Renal cortex interstitium (tissue), 11 donors: ENCODE measurements around the gene BNIP3. TPM values are rescaled to one million over a fixed set of nuclear protein-coding genes. Genes with fewer than 3 reads are reported as not detected.
A peak's percentile ranks its signal among the peaks of the same experiment; 100 is the strongest.
"Not testable (repeated sequence)": the region's sequence is repeated elsewhere in the genome, so short reads cannot be mapped to it uniquely, and the experiment has no call there.

ENCODE experiments used
- DNase-seq, 11 donors: peaks; one replicate each; pipeline ENCODE4 v3.0.0-alpha.2; 2013; ENCODE audit warnings: low read depth in 9 of 11, low spot score in 4 of 11; ENCODE audit errors: extremely low read depth in 1 of 11
- polyA plus RNA-seq, 3 donors: library from polyadenylated mRNA; unstranded; fragments of 120-200 nt; gene quantifications; one replicate each; pipeline ENCODE4 v1.2.1, GENCODE V29; 2013; ENCODE audit not compliant: insufficient read length in 3 of 3

Gene BNIP3
- polyA plus RNA-seq, 3 donors = 80.1 to 114 (median 83.1) TPM

GRCh38 chr10:131963811-131964210 lies 17.9 kb downstream of the BNIP3 start:
- DNase-seq = no peak

- no peak for DNase-seq
These were observed 18.4 kb downstream of the BNIP3 start for GRCh38 chr10:131963350-131963749.

DNA sequence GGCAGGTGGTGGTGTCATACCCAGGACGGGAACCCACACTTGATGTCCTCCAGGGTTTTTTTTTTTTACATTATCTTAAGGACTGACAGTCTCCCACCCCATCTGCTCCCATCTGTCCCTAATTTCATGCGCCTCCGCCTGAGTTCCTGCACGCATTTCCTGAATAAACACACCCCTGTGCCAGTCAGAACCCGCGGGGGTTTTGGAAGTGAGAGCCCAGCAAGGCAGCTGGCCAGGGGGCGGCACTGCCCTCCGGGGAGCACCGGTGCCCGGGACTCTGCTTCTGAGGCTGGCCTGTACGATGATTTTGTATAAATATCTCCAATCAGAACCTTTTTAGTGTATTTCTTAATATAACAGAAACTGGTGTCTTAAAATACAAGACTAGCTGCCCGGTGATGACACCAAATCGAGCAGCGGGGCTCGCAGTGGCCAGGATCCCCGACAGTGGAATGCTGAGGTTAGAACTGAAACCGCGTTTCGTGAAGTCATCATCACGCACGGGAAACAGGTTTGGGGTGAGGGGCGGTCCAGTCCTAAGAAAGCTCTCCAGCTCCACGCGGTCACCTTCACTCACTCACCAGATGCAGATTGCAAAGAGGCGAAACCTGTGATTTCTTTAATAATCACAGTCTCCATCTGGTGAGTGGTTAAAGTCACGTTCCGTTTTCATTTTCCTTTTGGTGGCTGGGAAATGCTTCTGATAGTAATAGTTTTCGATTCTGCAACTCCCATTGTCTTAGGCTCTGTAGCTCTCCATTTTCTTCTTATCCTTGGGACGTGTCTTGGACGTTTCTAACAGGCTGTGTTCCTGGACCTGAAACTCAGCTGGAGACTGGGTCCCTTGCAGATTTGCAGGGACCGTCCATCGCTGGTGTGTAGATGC lies 19.7 kb downstream of the BNIP3 start:
- DNase-seq = no peak

- DNase-seq = no peak
These were observed 20.5 kb downstream of the BNIP3 start for GRCh38 chr10:131961047-131961776.

DNA sequence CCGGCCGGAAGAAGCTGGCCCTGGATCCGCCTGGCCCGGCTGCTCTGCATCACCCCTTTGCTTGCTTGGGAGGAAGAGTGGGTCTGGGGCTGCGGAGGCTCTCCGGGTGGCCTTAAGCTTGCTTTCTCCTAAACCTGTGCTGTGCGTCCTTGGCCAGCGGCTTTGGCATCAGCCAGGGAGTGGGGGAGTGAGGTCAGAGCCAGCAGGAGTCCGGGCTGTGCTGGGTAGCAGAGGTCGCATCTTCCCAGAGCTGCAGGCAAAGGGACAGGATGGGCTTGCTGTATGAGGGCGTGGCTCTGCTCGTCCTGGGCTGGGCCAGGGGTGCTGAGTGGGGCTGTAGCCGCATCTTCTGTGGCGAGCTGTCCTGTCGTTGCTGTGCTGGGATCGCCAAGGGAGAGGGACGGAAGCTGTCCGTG lies 21.1 kb downstream of the BNIP3 start:
- DNase-seq = no peak

DNA sequence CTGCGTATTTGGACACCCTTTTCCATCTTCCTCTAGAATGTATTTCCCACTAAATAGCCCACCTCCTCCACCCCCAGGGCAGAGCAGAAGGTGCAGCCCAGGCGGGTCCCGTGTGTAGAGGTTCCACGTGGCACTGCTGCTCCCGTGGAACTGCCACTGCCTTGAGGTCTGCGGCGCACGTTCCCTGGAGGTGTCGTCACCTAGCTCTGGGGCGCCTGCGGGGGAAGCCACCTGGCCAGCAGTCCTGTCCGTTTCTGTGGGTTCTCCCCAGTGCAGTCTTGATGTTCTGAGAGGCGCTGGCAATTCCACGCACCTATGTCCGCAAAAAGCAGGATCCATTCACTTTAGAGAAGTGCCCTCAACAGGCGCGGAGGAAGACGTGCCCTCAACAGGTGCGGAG lies 21.9 kb downstream of the BNIP3 start:
- DNase-seq = no peak

DNA sequence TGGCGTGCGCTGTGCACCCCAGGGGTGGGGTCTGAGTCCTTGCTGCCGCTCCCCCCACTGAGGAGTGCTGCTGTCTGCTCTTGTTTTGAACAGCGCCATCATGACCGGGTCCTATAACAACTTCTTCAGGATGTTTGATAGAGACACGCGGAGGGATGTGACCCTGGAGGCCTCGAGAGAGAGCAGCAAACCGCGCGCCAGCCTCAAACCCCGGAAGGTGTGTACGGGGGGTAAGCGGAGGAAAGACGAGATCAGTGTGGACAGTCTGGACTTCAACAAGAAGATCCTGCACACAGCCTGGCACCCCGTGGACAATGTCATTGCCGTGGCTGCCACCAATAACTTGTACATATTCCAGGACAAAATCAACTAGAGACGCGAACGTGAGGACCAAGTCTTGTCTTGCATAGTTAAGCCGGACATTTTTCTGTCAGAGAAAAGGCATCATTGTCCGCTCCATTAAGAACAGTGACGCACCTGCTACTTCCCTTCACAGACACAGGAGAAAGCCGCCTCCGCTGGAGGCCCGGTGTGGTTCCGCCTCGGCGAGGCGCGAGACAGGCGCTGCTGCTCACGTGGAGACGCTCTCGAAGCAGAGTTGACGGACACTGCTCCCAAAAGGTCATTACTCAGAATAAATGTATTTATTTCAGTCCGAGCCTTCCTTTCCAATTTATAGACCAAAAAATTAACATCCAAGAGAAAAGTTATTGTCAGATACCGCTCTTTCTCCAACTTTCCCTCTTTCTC lies 26.0 kb downstream of the BNIP3 start:
- no peak for DNase-seq

- no peak for DNase-seq
These were observed 27.3 kb downstream of the BNIP3 start for GRCh38 chr10:131954356-131954965.

GRCh38 chr10:131949908-131950307 lies 31.8 kb downstream of the BNIP3 start:
- not testable (repeated sequence) for DNase-seq

GRCh38 chr10:131949041-131949862 lies 32.5 kb downstream of the BNIP3 start:
- no peak for DNase-seq

DNA sequence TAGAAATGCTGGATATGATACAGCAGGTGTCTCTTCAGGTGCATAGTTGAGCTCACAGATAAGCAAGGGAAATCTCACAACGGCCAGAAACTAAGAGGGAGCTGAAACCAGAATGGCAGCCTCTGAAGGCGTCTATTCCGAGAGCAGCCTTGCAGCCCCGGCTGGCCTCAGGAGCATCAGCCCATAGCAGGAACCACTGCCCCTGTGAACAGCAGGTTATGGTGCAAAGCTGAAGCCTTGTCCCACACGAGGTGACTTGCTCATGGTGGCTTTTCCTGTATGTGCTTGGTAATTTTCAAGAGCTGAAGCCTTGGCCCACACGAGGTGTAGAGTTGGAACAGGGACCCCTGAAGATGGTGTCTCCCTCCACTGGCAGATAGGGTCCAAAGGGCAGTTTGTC lies 33.2 kb downstream of the BNIP3 start:
- DNase-seq = no peak

DNA sequence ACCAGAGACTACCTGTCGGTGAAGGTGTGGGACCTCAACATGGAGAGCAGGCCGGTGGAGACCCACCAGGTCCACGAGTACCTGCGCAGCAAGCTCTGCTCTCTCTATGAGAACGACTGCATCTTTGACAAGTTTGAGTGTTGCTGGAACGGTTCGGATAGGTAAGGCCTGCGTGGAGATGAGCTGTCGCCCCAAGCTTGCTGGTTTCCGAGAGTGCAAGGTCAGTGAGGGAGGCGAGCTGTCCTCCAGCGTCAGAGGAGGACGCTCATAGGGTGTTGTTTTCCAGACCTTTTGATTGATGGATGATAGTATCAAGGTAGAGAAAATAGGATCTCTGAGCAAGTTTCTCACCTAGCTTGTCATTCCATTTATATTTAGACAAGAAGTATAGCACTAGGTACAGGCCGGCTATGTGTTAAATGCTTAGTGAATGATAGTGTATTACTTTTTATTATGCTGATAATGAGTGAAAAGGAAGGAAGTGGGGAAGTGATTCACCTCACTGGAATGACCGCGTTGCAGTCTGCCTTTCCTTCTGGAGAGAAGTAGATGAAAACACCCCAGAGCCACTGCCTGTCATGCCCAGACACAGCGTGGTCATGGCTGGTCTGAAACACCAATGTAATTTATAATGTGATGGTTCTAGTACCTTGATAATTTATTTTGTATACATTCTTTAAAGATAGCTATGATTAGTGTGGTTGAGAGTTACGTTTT lies 33.9 kb downstream of the BNIP3 start:
- no peak for DNase-seq

GRCh38 chr10:131946880-131947279 lies 34.8 kb downstream of the BNIP3 start:
- no peak for DNase-seq

- no peak for DNase-seq
These were observed 35.4 kb downstream of the BNIP3 start for GRCh38 chr10:131946321-131946751.

GRCh38 chr10:131944976-131945695 lies 36.6 kb downstream of the BNIP3 start:
- DNase-seq = no peak

DNA sequence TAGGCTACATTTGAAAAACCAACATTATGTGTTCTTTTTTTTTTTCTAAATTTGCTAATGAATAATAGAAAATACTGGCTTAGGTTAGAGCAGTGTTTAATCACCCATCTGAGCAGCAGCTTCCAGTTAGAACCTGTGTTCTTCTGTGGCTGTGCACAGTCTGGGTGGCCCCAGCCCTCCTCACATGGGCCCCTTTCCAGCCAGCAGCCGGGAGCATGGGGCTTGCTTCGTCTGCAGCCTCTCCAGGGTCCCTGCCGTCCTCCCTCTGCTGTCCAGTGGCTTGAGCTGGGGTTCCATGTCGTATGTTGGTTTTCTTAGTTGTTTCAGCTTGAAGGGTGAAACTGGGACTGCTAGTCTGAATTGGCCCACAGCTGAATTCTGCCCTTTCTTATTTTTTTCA lies 37.3 kb downstream of the BNIP3 start:
- DNase-seq = peak in 1 of 11 donors; percentile 28
